ENCODE results near the gene SOBP.

GRCh38 chr6:107473660-107474059, 16.3 kb upstream of the SOBP start:
- TF ChIP-seq CTCF (IDR thresholded peaks at IDR 0.05) (no peak), POLR2A (IDR thresholded peaks at IDR 0.05) (no peak), POLR2AphosphoS5 (IDR thresholded peaks at IDR 0.05; ENCODE audit: insufficient read depth in 1 of 2, low read depth in 1 of 2) (no peak)

All from vagina (tissue), 2 donors.